ENCODE results near the gene OSTF1.

OSTF1 gene

DNA sequence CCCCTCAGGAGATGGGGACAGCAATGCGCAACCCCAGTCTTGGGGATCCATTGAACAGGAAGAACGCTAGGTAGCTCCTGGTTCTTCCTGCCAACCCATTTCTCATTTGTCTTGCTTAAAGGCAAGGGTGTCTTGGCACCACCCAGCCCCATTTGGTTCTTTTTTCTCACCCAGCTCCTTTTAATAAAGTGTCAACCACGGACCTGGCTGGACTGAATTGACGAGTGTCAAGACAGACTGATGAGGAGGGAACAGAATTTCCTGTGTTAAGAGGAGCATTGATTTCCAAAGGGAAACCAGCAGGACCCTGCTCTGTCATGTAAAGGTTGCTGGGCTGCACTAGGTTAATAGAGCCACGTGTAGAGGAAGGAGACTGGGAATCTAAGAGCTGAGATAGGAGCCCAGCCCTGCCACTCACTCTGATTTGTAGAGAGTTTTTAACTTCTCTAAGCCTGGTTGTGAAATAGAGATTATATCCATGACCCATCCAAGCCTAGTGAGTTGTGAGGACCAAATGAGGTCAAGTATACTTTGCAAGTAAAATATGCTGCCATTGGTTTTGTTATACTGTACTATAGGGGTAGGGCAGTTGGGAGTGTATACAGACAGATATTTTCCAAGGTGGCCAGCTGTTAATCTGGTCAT is 33.7 kb downstream of the OSTF1 start:
- no peak for DNase-seq (ENCODE audit: low read depth)

- DNase-seq (ENCODE audit: low read depth) = no peak
Measured at GRCh38 chr9:75123696-75124095, 35.4 kb downstream of the OSTF1 start.

GRCh38 chr9:75128535-75128934 is 40.2 kb downstream of the OSTF1 start:
- no peak for DNase-seq (ENCODE audit: low read depth)

DNA sequence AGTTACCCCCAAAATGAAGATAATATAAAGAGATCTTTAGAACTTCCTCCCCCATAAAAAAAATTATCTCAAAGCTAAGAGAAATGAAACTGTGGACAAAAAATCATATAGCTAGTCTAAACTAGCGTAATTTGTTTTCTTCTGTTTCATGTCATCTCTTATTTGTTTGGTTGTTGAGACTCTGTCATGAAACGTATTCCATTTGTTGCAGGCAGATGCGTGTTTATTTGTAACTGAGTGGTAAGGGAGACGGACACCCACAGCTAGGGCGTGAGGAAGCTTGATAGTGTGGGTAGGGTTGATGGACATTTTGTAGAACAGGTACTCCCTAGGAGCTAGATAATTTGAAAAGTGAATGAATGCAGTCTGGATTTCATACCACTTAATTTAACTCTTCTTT is 41.9 kb downstream of the OSTF1 start:
- no peak for DNase-seq (ENCODE audit: low read depth)

GRCh38 chr9:75130621-75131230 is 42.4 kb downstream of the OSTF1 start:
- DNase-seq (ENCODE audit: low read depth) = no peak

GRCh38 chr9:75131700-75132099 is 43.4 kb downstream of the OSTF1 start:
- DNase-seq (ENCODE audit: low read depth) = no peak

DNA sequence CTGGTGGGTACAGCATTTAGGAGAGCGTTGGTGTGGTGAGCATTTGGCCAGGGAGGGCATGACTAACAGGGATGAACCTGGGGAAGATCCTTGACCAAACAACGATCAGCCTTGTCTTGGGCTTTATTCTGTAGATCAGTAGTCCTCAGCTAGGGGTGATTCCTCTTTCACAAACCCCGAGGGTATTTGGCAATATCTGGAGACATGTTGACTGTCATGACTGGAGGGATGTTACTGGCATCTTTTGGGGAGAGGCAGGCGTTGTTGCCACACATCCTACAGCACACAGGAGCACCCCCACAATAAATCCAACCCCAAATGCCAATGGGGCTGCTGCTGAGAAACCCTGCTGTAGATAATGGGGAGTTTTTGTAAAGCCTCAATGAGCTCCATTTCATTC is 43.9 kb downstream of the OSTF1 start:
- DNase-seq (ENCODE audit: low read depth) = no peak

DNA sequence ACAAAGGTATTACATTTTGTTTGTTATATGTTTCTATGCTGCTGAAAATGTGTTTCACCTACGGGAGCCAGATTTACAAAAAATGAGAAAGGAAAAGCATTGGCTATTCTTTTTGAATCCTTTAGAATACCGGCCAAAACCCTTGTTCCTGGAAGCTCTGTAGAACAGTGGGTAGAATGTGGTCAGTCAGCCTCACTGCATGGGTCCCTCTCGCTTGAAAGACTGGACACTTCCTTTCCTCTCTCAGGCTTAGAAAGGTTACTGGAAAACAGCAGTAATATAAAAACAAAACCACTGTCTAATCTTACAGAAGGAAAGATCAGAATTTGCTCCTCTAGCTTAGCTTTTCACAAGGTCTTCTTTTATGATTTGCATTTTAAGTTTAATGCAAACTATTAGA is 45.1 kb downstream of the OSTF1 start:
- no peak for DNase-seq (ENCODE audit: low read depth)

DNA sequence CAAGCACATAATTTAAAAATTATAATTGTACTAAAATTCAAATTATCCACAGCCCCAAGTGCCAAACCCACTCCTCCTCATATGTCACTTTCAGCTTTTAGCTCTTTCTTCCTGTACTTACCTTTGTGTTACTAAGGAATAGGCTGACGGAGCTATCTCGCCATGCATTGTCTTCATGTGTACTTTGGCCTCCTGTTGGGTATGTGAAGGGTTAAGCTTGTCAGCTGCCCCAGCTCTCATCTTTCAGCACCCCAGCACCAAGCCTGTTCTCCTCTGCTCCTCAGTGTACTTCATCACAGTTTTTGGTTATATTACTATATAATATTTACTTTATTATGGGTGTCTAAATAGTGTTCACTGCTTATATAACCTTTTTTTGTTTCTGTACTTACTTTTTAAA is 46.2 kb downstream of the OSTF1 start:
- DNase-seq (ENCODE audit: low read depth) = no peak

DNA sequence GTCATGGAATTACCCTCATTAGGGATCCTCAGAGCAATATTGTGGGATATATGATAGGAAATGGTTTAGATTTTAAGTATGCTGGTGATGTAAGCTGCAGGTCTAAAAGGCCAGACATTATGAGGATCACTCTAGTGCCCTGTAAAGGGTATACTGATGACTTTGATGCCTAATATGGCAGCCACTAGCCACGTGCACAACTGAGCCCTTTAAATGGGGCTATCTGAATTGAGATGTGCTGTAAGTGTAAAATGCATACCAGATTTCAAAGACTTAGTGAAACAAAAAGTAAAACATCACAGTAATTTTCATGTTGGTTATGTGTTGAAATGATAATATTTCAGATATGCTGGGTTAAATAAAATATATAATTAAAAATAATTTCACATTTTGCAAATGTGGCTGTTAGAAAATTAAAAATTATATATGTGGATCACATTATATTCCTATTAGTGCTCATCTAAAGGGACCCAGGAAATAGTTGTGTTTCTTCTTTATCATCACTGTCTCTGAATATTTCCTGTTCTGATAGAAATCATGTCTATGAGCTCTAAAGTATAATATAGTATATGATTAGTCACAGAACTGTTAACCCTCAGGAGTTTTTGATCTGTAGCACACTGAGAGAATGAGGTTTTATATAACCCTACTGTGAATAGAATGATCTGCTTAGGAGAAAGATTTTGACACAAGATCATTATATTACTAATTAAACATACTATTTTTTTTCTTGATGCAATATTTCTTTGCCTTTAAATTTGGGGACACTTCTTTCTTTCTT is 50.1 kb downstream of the OSTF1 start:
- DNase-seq (ENCODE audit: low read depth) = no peak

DNA sequence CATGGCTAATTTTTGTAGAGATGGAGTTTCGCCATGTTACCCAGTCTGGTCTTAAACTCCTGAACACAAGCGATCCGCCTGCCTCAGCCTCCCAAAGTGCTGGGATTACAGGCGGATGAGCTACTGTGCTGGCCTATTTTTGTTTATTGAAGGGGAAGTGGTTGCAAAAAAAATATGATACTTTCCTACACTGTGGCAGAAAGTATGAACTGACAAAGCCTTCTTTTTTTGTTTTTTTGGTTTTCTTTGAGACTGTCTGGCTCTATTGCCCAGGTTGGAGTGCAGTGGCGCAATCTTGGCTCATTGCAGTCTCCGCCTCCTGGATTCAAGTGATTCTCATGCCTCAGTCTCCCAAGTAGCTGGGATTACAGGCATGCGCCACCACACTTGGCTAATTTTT is 50.9 kb downstream of the OSTF1 start:
- no peak for DNase-seq (ENCODE audit: low read depth)

GRCh38 chr9:75140261-75140660 is 51.9 kb downstream of the OSTF1 start:
- no peak for DNase-seq (ENCODE audit: low read depth)

- no peak for DNase-seq (ENCODE audit: low read depth)
Measured at GRCh38 chr9:75142202-75142601, 53.9 kb downstream of the OSTF1 start.

DNA sequence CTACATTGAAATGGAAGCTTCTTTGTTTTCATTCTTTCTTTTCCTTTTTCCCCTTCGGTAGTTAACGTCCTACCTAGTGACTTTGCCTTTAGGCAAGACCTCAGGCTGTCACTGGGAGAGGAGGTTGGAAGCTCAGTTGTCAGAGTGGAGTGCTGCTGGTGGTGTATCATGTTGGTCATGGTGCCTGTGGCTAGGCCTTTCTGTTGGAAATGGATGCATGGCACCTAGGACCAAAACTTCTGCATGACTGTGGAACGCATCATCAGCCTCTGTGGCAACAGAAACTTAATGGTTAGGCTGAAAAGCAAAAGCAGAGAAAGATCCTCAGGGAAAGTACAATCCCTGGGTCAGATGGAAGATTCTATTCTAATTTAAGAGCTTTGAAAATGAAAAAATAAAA is 57.9 kb downstream of the OSTF1 start:
- DNase-seq (ENCODE audit: low read depth) = no peak

GRCh38 chr9:75147638-75148037 is 59.3 kb downstream of the OSTF1 start:
- DNase-seq (ENCODE audit: low read depth) = no peak

- DNase-seq (ENCODE audit: low read depth) = no peak
Measured at GRCh38 chr9:75148561-75148960, 60.2 kb downstream of the OSTF1 start.

DNA sequence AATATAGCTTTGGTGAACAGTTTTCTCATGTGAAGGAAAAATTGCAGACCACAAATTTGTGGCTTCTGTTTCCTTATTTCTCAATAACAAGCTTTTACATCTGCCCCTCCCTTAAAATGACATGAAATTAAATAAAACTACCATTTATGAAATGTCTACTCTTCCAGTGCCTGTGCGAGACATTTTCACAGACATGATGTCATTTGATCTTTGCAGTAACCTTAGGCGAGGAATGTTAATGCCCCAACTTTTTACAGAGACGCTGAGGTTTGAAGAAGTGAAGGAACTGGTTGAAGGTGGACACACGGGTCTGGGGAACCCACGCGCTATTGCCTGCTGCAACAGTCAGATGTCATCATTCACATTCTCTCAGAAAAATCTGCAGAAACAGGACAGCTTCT is 61.5 kb downstream of the OSTF1 start:
- DNase-seq (ENCODE audit: low read depth) = no peak

DNA sequence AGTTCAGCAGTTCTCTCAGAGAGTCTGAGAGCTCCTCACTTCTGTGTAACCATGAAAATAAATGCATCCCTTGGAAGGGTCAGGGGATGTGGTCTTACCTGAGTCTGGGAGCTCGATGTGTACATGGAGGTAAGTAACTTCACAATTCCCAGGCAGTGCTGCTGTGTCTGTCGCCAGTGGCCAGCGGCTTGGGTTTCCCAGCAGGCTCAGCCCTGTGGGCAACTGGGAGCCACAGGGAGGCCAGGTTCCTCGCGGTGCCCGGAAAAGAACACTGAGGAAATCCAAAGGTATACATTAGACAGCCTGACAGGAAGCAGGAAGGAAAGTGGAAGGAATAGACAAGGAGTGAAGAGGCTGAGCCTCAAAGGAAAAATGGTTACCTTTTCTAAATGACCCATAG is 62.2 kb downstream of the OSTF1 start:
- no peak for DNase-seq (ENCODE audit: low read depth)

DNA sequence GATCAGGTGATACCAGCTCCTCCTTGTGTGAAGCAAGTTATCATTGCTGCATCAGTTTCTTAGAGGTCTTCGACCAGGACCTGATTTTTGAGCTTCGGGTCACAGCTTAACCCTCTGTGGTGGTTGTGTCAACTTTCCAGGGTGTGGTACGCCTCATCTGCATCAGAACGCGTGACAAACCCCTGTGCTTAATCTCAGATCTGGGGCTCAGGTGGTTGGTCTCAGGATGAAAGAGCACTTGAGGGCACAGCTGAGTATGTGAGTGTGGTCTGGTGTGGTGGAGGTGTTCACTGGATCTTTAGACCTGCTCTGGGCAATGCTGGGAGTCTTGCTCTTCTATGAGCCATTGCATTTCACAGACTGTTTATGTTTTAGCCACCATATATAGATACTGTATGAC is 64.1 kb downstream of the OSTF1 start:
- peak; percentile 54 for DNase-seq (ENCODE audit: low read depth)

- no peak for DNase-seq (ENCODE audit: low read depth)
Measured at GRCh38 chr9:75156858-75157257, 68.5 kb downstream of the OSTF1 start.

GRCh38 chr9:75161116-75161857 is 73.0 kb downstream of the OSTF1 start:
- no peak for DNase-seq (ENCODE audit: low read depth)

GRCh38 chr9:75163764-75164163 is 75.5 kb downstream of the OSTF1 start:
- no peak for DNase-seq (ENCODE audit: low read depth)

GRCh38 chr9:75164573-75164972 is 76.3 kb downstream of the OSTF1 start:
- DNase-seq (ENCODE audit: low read depth) = no peak
